ENCODE measurements around the gene ATP5MC2. TPM values are rescaled to one million over a fixed set of nuclear protein-coding genes. Genes with fewer than 3 reads are reported as not detected.

ATP5MC2 gene
- total and polyA plus RNA-seq, 10 of the 15 experiments (the other 5 are each of a cell fraction or from before 2014, with no cell fraction given) = 379 to 1,090 (median 525) TPM

GRCh38 chr12:53626702-53627169 lies 49.1 kb downstream of the ATP5MC2 start:
- peak overlapping the region; percentile 94 for H3K4me3 ChIP-seq
- ATAC-seq = peak; percentile 4
- SMC1A ChIA-PET (ENCODE audit: uncharacterized antibody, unreplicated experiment) = interaction anchor here (0.8 to 4.7 kb wide), 8 partner anchors 10 to 119 kb away, joined by 3 to 52 read pairs (median 4); partner anchors contain the start of gene ATP5MC2
- no peaks in the 10 kb centered on the region for H3K36me3 ChIP-seq (ENCODE audit: control insufficient read depth in 2 of 2, insufficient read depth in 2 of 2, low read length in 1 of 2)
- RAD21 ChIA-PET (ENCODE audit: unreplicated experiment) = interaction anchor here (0.7 to 4.5 kb wide), 2 partner anchors 49 to 83 kb away, joined by 4 to 39 read pairs; partner anchors contain the start of gene ATP5MC2
- H3K4me2 ChIP-seq (ENCODE audit: control insufficient read depth, insufficient read depth) = peak overlapping the region; percentile 61
- no peaks in the 10 kb centered on the region for H3K27me3 ChIP-seq (replicated peaks in 1 of 2; ENCODE audit: control insufficient read depth in 2 of 2, insufficient read depth in 2 of 2, low read length in 1 of 2)
- H3K9me3 ChIP-seq (replicated peaks; ENCODE audit: control insufficient read depth, insufficient read depth, low read length) = no peaks in the 10 kb centered on the region
- WGBS (ENCODE audit: insufficient coverage, insufficient replicate concordance, low lambda C conversion rate, missing lambda C conversion rate) = under 1% methylated on average over 6 of the region's 6 CpGs
- H3K9ac ChIP-seq (ENCODE audit: control insufficient read depth, insufficient read depth, low read length) = peak overlapping the region; percentile 93
- DNase-seq (ENCODE audit: low read depth, low spot score) = no peak
- TSS peak; percentile 97 for BruUV-seq (replicated peaks)
- CTCF ChIA-PET = interaction anchor here (1.1 to 3.2 kb wide), 6 partner anchors 9 to 126 kb away, joined by 3 to 21 read pairs (median 6); partner anchors contain the start of genes ATP5MC2 and TARBP2
- no peaks in the 10 kb centered on the region for H3K4me1 ChIP-seq (ENCODE audit: control insufficient read depth, insufficient read depth, low read length)
- peak overlapping the region; percentile 100 for H2AFZ ChIP-seq (ENCODE audit: control insufficient read depth, low read depth, low read length)
- POLR2A ChIA-PET = interaction anchor here (1.3 to 5.3 kb wide), 3 partner anchors 12 to 48 kb away, joined by 4 to 51 read pairs (median 7); no protein-coding TSS in a partner anchor
- peaks cover 41% of the 10 kb centered on the region for H3K79me2 ChIP-seq (ENCODE audit: control insufficient read depth, insufficient read depth, low read length)
- no peaks in the 10 kb centered on the region for H4K20me1 ChIP-seq (ENCODE audit: control insufficient read depth, insufficient read depth)
- intact Hi-C loops (cut with micrococcal nuclease; ENCODE audit: unreplicated experiment) (loop anchor here (2.0 kb wide), 1 partner anchor 50 kb away; the partner anchor contains the start of gene ATP5MC2), in situ Hi-C loops (cut with MboI) (no loop called here)
- H3K27ac ChIP-seq (ENCODE audit: control insufficient read depth, insufficient read depth) = peak overlapping the region; percentile 96
- FAIRE-seq = no peak
- no peak for TF ChIP-seq HDAC2 (IDR thresholded peaks at IDR 0.05)
- TF ChIP-seq JUNB (IDR thresholded peaks at IDR 0.05) = peak; percentile 29; the same call in 1 of the 2 replicates

- peak within 1 kb of the TSS; percentile 96 for H3K27ac ChIP-seq (ENCODE audit: control insufficient read depth, insufficient read depth)
- in situ Hi-C loops (cut with MboI) = no loop called here
- ChIA-PET RAD21 (ENCODE audit: unreplicated experiment) (interaction anchor here (0.7 to 4.5 kb wide), 6 partner anchors 8 to 125 kb away, joined by 3 to 39 read pairs (median 3); partner anchors contain the start of genes ATP5MC2 and TARBP2), POLR2A (interaction anchor here (1.1 to 5.3 kb wide), 7 partner anchors 11 to 247 kb away, joined by 3 to 51 read pairs (median 4); partner anchors contain the start of genes SP1 and TARBP2), CTCF (interaction anchor here (0.7 to 3.2 kb wide), 8 partner anchors 9 to 125 kb away, joined by 3 to 21 read pairs (median 6); partner anchors contain the start of genes ATP5MC2 and TARBP2), SMC1A (ENCODE audit: uncharacterized antibody, unreplicated experiment) (interaction anchor here (0.8 to 4.7 kb wide), 7 partner anchors 9 to 122 kb away, joined by 3 to 52 read pairs (median 3); no protein-coding TSS in a partner anchor)
- peak within 1 kb of the TSS; percentile 100 for H2AFZ ChIP-seq (ENCODE audit: control insufficient read depth, low read depth, low read length)
- WGBS (ENCODE audit: insufficient coverage, insufficient replicate concordance, low lambda C conversion rate, missing lambda C conversion rate) = 1% methylated on average over 46 of the region's 48 CpGs
- ATAC-seq (peak; percentile 98), FAIRE-seq (peak; percentile 86), DNase-seq (ENCODE audit: low read depth, low spot score) (peak; percentile 96)
- H3K9ac ChIP-seq (ENCODE audit: control insufficient read depth, insufficient read depth, low read length) = peak within 1 kb of the TSS; percentile 93
- intact Hi-C loops (cut with micrococcal nuclease; ENCODE audit: unreplicated experiment) = loop anchor here (2.0 kb wide), 2 partner anchors 51 to 83 kb away; partner anchors contain the start of gene ATP5MC2
- H4K20me1 ChIP-seq (ENCODE audit: control insufficient read depth, insufficient read depth) = no peaks in the 10 kb centered on the region
- no peaks in the 10 kb centered on the region for H3K27me3 ChIP-seq (replicated peaks in 1 of 2; ENCODE audit: control insufficient read depth in 2 of 2, insufficient read depth in 2 of 2, low read length in 1 of 2)
- peak within 1 kb of the TSS; percentile 94 for H3K4me3 ChIP-seq
- H3K4me1 ChIP-seq (ENCODE audit: control insufficient read depth, insufficient read depth, low read length) = no peaks in the 10 kb centered on the region
- no peaks in the 10 kb centered on the region for H3K9me3 ChIP-seq (replicated peaks; ENCODE audit: control insufficient read depth, insufficient read depth, low read length)
- BruUV-seq (replicated peaks) = no TSS peak
- H3K36me3 ChIP-seq (ENCODE audit: control insufficient read depth in 2 of 2, insufficient read depth in 2 of 2, low read length in 1 of 2) = no peaks in the 10 kb centered on the region
- peaks cover 46% of the 10 kb centered on the region for H3K79me2 ChIP-seq (ENCODE audit: control insufficient read depth, insufficient read depth, low read length)
- peak within 1 kb of the TSS; percentile 85 for H3K4me2 ChIP-seq (ENCODE audit: control insufficient read depth, insufficient read depth)
- TF ChIP-seq BRCA1 (IDR thresholded peaks at IDR 0.05; ENCODE audit: low read depth, low read length) (peak; percentile 91), NKRF (conservative IDR thresholded peaks at IDR 0.05) (peak; percentile 83), MLLT1 (IDR thresholded peaks at IDR 0.05) (peak; percentile 91), CBX3 (IDR thresholded peaks at IDR 0.05; ENCODE audit: borderline replicate concordance, low read depth) (no peak), E4F1 (IDR thresholded peaks at IDR 0.05; ENCODE audit: borderline replicate concordance, partially characterized antibody) (peak; percentile 97)
Measured at GRCh38 chr12:53625946-53626701, 49.8 kb downstream of the ATP5MC2 start, which contains the start of gene ATF7. TSS of gene ATF7 (minus strand) at chr12:53626382. CDS start at chr12:53601000, 25,382 bp downstream.
